COLO668 (cell line): ENCODE measurements around the gene PREB.
A peak's percentile ranks its signal among the peaks of the same experiment; 100 is the strongest.
"Not testable (repeated sequence)": the region's sequence is repeated elsewhere in the genome, so short reads cannot be mapped to it uniquely, and the experiment has no call there.

Experiments used
- DNase-seq: peaks from one replicate; lab custom pipeline; 2025; ENCODE audit not compliant: unreplicated experiment; lab: John Stamatoyannopoulos, UW

The PREB gene, protein sequence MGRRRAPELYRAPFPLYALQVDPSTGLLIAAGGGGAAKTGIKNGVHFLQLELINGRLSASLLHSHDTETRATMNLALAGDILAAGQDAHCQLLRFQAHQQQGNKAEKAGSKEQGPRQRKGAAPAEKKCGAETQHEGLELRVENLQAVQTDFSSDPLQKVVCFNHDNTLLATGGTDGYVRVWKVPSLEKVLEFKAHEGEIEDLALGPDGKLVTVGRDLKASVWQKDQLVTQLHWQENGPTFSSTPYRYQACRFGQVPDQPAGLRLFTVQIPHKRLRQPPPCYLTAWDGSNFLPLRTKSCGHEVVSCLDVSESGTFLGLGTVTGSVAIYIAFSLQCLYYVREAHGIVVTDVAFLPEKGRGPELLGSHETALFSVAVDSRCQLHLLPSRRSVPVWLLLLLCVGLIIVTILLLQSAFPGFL

DNA sequence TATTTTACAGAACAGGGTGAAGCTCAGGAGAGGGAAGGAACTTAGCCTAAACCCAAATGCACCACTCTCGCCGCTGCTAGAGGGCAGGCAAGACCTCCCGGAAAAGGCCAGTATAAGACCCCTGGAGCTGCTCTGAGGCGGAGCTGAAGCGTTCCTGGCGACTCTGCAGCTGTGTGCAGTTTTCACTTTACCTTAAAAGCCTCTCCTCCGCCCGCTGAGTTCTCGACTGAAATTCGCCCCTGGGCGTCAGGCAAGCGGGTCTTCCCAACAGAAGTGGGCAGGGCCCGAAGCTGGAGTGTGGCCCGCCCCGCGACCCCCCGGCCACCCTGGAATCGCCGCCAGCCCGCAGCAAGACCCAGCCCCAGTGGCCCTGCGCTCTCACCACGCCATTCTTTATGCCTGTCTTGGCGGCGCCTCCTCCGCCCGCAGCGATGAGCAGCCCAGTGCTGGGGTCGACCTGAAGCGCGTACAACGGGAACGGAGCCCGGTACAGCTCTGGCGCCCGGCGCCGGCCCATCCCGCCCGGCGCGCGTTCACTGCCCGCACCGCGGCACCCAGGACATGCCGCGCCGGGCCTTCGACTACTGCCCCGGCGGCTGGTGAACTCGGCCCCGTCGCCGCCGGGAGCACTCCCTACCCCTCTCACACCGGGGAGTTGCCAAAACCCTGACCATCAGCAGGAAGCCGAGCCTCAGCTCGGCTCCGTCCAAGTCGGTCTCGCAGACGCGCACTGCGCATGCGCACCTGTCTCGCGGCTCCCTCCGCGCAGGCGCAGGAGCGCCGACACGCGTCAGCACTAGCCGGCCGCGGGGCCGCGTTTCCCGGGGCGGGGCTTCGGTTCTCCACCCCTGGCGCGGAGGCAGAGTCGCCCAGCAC lies at the start of gene PREB:
TSS of gene PREB (minus strand) at position 732 of the 876 bp plus-strand sequence. CDS start at position 517, 215 bp downstream.
- DNase-seq, result peak; percentile 98

GRCh38 chr2:27184115-27184514 lies 49.7 kb upstream of the PREB start:
- no peak for DNase-seq

- DNase-seq, result no peak
These were observed 47.9 kb upstream of the PREB start for GRCh38 chr2:27182346-27182745.

- no peak for DNase-seq
These were observed 45.0 kb upstream of the PREB start for GRCh38 chr2:27179344-27180000.

DNA sequence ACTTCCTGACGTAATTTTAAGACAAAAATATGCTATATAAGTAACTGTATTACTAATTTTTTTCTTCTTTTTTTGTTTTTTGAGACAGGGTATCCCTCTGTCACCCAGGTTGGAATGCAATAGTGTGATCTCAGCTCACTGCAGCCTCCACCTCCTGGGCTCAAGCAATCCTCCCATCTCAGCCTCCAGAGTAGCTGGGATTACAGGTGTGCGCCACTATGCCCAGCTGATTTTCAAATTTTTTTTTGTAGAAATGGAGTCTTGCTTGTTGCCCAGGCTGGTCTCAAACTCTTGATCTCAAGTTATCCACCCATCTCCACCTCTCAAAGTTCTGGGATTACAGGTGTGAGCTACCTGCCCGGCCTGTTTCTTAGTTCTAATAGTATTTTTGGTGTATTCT lies 44.0 kb upstream of the PREB start:
- no peak for DNase-seq

DNA sequence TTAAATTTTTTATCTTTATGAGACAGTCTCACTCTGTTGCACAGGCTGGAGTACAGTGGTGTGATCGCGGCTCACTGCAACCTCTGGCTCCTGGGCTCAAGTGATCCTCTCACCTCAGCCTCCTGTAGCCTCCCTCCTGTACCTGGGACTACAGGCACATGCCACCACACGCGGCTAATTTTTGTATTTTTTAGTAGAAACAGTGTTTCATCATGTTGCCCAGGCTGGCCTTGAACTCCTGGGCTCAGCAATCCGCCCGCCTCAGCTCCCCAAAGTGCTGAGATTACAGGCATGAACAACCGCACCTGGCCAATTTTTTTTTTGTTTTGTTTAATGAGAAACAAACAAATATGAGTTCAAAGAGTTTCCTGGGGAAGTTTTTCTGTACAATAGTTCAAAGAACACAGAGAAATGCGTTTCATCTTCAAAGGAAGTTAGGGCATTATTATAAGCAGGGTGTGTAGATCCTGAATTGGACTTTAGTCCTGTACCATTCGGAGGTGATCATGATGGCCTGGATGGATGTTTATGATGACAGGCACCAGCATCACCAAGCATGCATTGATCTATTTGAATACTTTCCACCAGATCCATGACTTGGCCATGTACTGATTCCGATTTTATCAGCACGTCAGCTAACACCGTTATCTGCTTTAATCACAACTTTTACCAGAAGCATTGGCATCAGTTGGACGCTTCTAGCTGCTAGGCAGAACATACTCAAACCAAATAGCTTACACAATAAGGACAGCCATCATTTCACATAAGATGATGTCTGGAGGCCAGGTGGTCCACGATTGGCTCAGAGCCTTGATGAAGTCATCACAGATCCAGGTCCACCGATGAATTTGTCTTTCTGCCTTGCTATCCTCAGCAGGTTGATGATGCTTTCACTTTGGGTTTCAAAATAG lies 43.3 kb upstream of the PREB start:
- no peak for DNase-seq

DNA sequence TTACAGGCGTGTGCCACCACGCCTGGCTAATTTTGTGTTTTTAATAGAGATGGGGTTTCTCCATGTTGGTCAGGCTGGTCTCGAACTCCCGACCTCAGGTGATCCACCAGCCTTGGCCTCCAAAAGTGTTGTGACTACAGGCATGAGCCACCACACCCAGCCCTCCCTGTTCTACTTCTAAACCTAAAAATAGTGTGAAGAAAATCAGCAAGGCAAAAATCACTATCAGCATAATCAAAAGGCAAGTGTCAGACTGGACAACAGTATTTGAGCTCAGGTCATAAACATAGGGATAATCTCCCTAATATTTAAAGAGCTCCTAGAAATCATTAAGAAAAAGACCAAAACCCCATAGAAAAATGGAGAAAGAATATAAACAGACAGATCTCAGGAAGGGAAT lies 41.3 kb upstream of the PREB start:
- not testable (repeated sequence) for DNase-seq

DNA sequence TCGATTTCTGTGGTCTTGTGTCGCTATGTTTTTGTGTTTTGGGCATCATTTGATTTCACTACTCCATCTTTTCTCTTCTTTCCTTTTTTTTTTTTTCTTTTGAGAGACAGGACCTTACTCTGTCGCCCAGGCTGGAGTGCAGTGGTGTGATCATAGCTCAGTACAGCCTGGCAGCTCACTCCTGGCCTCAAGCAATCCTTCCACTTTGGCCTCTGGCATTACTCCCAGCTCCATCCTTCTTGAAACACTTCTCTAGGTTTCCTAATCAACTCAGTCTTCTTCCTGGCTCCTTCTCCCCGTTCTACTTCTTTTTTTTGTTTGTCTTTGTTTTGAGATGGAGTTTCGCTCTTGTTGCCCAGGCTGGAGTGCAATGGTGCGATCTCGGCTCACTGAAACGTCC lies 40.9 kb upstream of the PREB start:
- DNase-seq, result no peak

GRCh38 chr2:27174638-27175037 lies 40.2 kb upstream of the PREB start:
- no peak for DNase-seq

DNA sequence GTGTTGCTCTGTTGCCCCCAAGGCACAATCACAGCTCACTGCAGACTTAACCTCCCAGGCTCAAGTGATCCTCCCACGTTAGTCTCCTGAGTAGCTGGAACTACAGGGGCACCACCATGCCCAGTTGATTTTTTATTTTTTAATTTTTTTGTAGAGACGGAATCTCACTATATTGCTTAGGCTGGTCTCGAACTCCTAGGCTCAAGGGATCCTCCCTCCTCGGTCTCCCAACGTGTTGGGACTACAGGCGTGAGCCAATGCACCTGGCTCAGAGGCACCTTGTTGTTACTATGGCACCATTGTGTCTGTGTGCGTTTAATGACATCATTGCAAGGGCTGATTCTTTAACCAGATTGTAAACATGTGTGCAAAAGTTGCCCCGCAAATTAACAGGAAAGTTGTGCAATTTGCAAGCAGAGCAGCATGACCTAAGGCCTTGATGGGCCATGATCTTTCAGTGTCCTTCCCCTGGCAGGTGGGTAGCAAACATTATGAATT lies 37.0 kb upstream of the PREB start:
- DNase-seq, result peak; percentile 14

DNA sequence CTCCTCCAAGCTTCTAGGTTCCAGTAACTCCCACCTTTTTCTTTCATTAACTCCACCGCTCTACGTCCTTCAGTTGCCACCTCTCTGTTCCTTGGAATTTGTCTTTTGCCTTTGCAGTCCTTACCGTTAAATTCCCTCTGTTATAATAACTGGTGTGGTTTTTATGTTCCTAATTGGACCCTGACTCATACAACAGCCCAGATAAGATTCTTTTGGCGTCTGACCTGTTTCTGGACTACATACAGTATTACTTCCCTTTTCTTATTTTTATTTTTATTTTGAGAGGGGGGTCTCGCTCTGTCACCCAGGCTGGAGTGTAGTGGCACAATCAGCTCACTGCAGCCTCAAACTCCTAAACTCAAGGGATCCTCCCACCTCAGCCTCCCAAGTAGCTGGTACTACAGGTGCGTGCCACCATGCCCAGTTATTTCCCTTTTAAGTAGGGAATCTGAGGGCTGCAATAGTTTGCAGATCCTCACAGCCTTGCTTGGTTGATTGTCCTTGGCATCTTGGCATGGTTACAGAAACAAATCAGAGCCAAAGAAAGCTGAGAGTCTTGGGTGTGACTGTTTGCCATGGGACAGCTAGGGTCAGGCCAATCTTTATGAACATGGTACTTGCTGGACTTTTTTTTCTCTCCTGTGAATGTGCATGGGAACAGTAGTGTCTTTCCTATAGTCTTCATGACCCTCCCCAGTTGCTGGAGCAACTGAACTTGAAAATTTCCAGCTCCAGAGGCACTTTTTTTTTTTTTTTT lies 36.3 kb upstream of the PREB start:
- DNase-seq, result no peak

- no peak for DNase-seq
These were observed 30.7 kb upstream of the PREB start for GRCh38 chr2:27164960-27165763.

DNA sequence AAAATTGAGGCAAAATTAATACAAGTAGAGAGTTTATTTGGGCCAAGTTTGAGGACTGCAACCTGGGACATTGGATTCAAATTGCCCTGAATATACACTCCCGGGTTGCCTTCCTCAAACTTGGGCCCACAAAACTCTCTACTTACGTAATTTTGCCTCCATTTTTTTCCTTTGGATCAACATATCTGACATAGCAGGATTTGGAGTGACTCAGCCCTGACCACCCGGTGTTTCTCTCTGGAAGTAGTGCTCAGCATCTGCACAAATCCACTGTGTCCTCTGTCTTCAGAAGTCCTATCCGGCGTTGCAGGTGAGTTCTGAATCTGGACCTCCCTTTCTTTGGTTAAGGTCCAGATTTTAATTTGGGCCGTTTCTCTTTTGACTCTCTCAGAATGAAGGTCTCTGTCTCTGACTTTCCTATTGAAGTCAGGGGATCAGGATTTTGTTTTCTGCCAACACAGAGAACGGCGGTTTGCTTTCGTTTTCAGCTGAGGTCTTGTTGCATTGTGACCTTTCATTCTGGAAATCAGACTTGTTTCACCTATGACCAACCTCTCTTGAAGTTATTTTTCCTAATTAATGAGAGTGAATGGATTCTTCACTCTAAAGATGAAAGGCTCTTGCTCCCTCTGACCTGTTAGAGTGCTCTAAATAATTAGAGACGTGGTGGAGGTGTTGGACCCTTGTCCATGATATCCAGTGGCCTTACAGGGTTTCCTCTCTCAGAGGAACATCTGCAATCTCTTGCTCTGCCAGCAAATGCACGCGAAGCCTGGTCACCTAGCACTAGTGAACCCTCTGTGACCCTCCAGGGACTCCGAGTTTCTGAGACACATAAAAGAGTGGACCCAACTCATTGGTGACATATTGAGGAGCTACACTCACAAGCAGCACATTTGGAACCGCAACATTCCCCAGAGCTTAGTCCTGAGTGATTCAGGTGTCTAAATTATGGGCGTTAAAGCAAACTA lies 28.0 kb upstream of the PREB start:
- DNase-seq, result no peak

DNA sequence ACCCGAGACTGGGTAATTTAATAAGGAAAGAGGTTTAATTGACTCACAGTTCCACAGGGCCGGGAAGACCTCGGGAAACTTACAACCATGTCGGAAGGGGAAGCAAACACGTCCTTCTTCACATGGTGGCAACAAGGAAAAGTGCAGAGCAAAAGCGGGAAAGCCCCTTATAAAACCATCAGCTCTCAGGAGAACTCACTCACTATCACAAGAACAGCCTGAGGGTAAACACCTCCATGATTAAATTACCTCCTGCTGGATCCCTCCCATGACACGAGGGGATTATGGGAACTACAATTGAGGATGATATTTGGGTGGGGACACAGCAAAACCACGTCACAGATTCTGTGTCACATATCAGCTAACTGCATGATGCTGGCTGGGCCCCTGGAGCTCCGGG lies 25.8 kb upstream of the PREB start:
- no peak for DNase-seq

GRCh38 chr2:27159271-27159670 lies 24.8 kb upstream of the PREB start:
- no peak for DNase-seq

- no peak for DNase-seq
These were observed 24.0 kb upstream of the PREB start for GRCh38 chr2:27158468-27158867.

GRCh38 chr2:27155069-27155520 lies 20.7 kb upstream of the PREB start:
- DNase-seq, result no peak

DNA sequence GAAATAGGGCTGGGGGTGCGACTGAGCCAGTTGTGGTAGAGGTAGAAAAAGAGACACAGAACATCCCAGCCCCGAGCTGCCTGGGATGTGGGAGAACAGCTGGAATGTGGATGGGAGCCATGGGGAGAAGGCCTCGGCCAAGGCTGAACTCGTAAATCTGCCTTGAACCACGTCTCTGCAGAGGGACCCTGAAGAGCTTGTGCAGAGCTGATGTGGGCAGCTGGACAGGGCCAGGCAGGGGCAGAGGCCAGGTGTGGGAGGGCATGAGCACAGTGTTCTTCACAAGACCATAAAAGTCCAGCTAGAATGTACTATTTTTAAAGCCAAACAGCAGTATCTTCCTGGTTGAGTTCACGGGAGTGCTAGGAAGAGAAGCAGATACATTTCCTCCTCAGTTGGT lies 20.1 kb upstream of the PREB start:
- DNase-seq, result no peak
